ENCODE measurements around the gene PRMT1.

DNA sequence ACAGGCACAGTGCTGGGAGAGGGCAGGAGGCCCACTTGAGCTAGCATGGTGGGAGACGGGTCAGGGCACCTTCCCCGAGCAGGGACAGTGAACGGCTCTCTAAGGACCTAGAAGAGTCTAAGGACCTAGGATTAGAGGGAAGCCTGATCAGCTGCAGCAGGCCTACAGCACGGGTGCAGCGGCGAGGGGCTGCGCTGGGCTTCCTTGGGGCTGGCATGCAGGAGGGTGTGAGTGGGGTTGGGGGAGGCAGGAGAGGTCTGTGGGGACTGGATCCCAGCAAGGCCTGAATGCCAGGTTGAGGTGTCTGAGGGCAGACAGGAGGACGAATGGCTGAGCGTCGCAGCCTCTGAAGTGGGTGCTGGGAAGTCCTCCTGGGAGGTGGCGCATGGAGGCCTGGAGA, 31.5 kb upstream of the PRMT1 start:
- TF ChIP-seq POLR2A (IDR thresholded peaks at IDR 0.05; ENCODE audit: insufficient read depth in 1 of 2, low read depth in 2 of 2, low read length in 2 of 2) (no peak), AKAP8 (CRISPR knock-in tag; IDR thresholded peaks at IDR 0.05) (no peak), YY1 (IDR thresholded peaks at IDR 0.05; ENCODE audit: insufficient read depth, insufficient replicate concordance, low read depth, low read length) (no peak), SMC3 (IDR thresholded peaks at IDR 0.05; ENCODE audit: low read length) (no peak)

All from HepG2 (cell line).